ENCODE measurements around the gene OLFML1.

Gene OLFML1

GRCh38 chr11:7540830-7541555 lies 55.7 kb downstream of the OLFML1 start:
- peak overlapping the region; percentile 96 for H3K27ac ChIP-seq
- no peak for TF ChIP-seq CTCF (conservative IDR thresholded peaks at IDR 0.05)
- no peak for TF ChIP-seq ZFX (IDR thresholded peaks at IDR 0.05)

DNA sequence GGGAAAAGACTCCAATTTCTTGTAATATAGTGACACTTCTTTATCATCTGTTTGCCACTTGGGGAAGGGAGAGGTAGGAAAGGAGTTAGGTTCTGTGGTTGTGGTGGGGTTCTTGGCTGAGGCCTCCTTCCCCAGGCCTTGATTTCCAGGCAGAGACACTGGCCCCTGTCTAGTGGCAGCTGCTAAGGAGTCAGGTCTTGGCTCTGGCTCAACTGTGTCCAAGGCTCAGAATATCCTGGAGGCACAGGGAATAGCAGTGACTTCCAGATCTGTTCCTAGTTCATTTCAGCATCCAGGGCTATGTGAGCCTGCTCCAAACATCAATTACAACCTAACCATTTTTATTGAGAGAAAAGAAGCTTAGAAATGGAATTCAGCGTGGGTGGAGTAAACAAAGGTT lies 58.0 kb downstream of the OLFML1 start:
- H3K27ac ChIP-seq, result peak overlapping the region; percentile 76
- no peak for TF ChIP-seq ZFX (IDR thresholded peaks at IDR 0.05)
- no peak for TF ChIP-seq CTCF (conservative IDR thresholded peaks at IDR 0.05)

DNA sequence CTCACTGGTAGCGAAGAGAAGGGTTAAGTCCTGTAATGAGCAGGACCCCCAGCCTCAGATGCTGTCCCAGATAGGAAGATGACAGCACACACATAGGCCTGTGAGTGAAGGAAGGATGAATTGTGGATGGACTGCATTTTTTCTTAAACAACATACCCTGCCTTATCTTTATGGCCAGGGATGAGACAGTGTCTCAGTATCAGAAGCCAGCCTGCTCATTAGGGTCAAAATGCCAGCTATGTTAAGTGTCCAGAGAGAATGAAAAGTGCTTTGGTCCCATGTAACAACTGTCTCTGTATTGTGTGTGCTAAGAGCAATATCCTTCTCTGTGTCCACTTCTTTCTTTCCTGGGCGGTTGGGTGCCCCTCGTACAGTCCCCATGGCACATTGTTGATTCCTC lies 58.7 kb downstream of the OLFML1 start:
- H3K27ac ChIP-seq, result peak overlapping the region; percentile 76
- TF ChIP-seq ZFX (IDR thresholded peaks at IDR 0.05), result no peak
- no peak for TF ChIP-seq CTCF (conservative IDR thresholded peaks at IDR 0.05)

DNA sequence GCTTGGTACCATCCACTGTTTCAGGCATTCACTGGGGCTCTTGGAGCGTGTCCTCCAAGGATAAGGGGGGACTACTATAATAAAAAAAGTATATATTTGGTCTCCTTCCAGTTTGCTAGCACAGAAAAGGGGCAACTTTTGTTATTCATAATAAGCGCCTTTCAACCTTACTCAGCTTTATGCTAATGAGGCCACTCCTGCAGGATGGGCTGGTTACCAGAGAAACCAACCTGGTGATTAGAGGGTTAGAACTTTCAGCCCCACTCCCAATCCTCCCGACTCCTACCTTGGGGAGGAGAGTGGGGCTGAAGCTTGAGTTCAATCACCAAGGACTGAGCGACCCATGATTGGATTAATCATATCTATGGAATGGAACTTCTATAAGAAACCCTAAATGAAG lies 60.3 kb downstream of the OLFML1 start:
- TF ChIP-seq ZFX (IDR thresholded peaks at IDR 0.05) (no peak), CTCF (conservative IDR thresholded peaks at IDR 0.05) (no peak)
- peak overlapping the region; percentile 46; the same call in 1 of the 2 replicates for H3K27ac ChIP-seq

DNA sequence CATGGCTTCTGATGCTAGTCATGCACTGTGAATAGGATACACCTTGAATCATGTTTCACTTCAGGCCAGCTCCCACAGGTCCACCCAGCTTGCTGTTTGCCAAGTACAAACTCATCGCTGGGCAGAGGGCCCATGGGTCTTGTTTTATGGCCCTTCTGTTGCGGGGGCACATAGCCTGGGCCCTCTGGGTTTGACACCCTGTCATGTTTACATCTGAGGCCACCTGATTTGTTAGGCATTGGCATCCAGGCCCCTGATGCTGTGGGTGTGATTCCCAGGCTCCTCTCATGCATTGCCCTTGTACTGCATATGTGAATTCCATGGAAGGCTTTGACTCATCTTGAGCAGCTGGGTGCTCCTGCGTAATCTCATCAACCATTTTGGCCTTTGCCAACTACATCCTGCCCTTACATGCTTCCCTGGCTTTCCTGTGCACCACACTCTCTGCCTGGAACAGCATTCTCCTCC lies 61.1 kb downstream of the OLFML1 start:
- TF ChIP-seq ZFX (IDR thresholded peaks at IDR 0.05) (no peak), CTCF (conservative IDR thresholded peaks at IDR 0.05) (no peak)
- peak overlapping the region; percentile 5; the same call in 1 of the 2 replicates for H3K27ac ChIP-seq

DNA sequence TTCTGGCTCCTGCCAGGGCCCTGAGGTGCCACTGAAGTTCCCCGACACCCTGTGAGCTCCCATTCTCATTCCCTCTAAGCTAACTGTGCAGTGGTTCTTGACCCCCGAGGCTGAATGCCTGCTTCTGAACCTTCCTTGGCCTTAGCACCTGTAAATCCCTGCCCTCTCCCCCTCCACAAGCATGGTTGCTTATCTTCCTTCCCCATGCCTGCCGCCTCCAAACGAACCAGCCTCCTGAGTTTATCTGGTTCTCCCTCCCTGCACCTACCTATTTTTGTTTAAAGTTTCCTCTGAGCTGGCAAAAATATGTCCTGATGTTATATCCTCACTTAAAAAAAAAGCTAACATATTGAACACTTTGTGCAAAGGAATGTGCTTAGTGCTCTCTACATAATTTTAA lies 62.4 kb downstream of the OLFML1 start:
- TF ChIP-seq ZFX (IDR thresholded peaks at IDR 0.05), result no peak
- TF ChIP-seq CTCF (conservative IDR thresholded peaks at IDR 0.05), result no peak
- 0 out of 2 replicates have a peak overlapping the region, but pooled peaks have one; percentile 5 for H3K27ac ChIP-seq

DNA sequence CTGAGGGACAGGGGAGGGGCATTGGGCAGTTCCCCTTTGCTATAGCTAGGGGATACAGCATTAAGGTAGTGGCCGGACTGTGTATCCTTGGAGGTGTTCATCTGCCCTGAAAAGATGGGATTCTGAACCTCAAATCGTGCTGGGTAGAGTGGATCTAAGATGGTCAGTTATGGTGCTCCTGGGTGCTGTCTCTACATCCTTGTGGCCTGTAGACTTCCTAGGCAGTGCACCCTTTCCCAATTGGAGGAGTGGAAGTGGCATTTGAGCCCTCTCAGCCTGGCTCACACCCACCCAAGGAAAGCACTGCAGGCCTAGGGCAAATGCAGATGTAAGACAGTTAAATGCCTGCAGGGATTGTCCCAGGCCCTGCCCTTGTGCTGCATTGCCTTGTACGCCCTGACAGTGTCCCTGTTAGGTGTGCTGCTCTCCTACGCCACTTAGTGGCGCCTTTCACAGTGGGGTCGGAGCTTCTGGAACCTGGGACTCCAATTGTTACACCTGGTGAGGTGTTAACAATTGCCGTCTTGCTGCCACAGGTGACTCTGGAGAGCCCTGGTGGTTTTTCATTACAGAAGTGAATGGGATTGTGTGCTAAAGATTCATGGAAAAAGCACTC lies 63.5 kb downstream of the OLFML1 start:
- no peak overlapping the region; the same call in 1 of the 2 replicates for H3K27ac ChIP-seq
- TF ChIP-seq ZFX (IDR thresholded peaks at IDR 0.05), result no peak
- TF ChIP-seq CTCF (conservative IDR thresholded peaks at IDR 0.05), result peak; percentile 44

Measured in C4-2B (cell line).